ENCODE results near the gene SCRT2. TPM values are rescaled to one million over a fixed set of nuclear protein-coding genes. Genes with fewer than 3 reads are reported as not detected.

The SCRT2 gene
- total and polyA plus RNA-seq, 4 donors, result not detected

DNA sequence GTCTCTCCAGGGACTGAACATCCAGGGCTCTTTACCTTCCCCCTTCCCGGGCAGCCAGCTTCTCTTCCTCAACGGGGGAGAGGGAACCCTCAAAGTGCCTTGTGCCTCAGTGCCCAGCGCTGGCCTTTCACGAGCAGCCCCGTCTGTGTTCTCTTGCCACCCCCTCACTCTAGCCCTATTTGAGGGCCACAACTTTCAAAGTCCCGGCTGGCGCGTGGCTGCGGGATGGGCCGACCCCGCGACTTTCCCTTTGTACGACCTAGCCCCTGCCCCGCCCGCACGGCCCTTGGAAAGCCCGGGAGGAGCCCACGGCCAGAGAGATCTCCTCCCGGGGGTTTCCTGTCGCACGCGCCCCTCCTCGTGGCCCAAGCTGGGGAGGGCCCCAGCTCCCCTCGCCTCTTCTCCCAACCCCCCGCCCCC, 559 bp downstream of the SCRT2 start:
- no peak overlapping the region for H3K4me3 ChIP-seq
- WGBS, 2 donors, result 5 to 10% methylated on average over 19 to 25 of the region's 25 CpGs
- peaks cover 0 to 3% (median 0%) of the 10 kb centered on the region in 4 donors for H3K9me3 ChIP-seq (ENCODE audit: control insufficient read depth in 4 of 4, insufficient read depth in 3 of 4, low read length in 3 of 4)
- ATAC-seq (ENCODE audit: insufficient read depth, low FRiP score) (no peak), DNase-seq (no peak)
- no peak overlapping the region for H3K27ac ChIP-seq (ENCODE audit: low read depth in 1 of 2, low read length in 1 of 2)
- TF ChIP-seq, protein P1, sequence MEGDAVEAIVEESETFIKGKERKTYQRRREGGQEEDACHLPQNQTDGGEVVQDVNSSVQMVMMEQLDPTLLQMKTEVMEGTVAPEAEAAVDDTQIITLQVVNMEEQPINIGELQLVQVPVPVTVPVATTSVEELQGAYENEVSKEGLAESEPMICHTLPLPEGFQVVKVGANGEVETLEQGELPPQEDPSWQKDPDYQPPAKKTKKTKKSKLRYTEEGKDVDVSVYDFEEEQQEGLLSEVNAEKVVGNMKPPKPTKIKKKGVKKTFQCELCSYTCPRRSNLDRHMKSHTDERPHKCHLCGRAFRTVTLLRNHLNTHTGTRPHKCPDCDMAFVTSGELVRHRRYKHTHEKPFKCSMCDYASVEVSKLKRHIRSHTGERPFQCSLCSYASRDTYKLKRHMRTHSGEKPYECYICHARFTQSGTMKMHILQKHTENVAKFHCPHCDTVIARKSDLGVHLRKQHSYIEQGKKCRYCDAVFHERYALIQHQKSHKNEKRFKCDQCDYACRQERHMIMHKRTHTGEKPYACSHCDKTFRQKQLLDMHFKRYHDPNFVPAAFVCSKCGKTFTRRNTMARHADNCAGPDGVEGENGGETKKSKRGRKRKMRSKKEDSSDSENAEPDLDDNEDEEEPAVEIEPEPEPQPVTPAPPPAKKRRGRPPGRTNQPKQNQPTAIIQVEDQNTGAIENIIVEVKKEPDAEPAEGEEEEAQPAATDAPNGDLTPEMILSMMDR (IDR thresholded peaks at IDR 0.05; ENCODE audit: control extremely low read depth, extremely low read depth), result no peak
- no peak overlapping the region for H3K9ac ChIP-seq (ENCODE audit: insufficient read depth in 1 of 2, low read length in 2 of 2)
- H3K4me1 ChIP-seq (ENCODE audit: control insufficient read depth in 5 of 5, insufficient read depth in 5 of 5, low read length in 5 of 5), result peaks cover 3 to 16% (median 8%) of the 10 kb centered on the region in 5 donors
- peaks cover 0 to 35% (median 25%) of the 10 kb centered on the region in 3 donors for H3K27me3 ChIP-seq (ENCODE audit: control insufficient read depth in 3 of 3, insufficient read depth in 3 of 3, low read length in 2 of 3)
- no peaks in the 10 kb centered on the region for H3K36me3 ChIP-seq (ENCODE audit: control insufficient read depth in 4 of 4, insufficient read depth in 4 of 4, low read length in 4 of 4)

DNA sequence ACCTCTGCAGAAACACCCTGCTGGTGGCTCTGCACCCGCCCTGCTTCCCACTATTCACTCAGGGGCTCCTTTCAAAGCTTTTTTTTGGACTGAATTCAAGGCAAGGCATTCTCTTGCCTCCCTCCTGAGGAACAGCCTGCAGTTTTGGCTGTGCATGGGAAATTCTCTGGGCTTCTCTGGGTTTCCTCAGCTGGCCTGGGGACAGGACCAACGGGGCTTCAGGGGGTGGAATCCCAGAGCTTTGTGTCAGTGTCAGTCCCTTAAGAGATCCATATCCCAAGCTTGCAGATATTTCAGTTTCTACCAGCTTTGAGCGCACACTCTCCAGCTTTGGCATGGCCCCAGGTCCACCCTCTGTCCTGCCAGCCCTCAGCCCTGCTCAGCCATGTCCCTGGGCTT, 2.0 kb downstream of the SCRT2 start:
- WGBS, 2 donors, result 53 to 59% methylated on average over 3 of the region's 3 CpGs
- no peak overlapping the region for H3K9ac ChIP-seq (ENCODE audit: insufficient read depth in 1 of 2, low read length in 2 of 2)
- peaks cover 0 to 3% (median 0%) of the 10 kb centered on the region in 4 donors for H3K9me3 ChIP-seq (ENCODE audit: control insufficient read depth in 4 of 4, insufficient read depth in 3 of 4, low read length in 3 of 4)
- ATAC-seq (ENCODE audit: insufficient read depth, low FRiP score), result no peak
- DNase-seq, result no peak
- peaks cover 0 to 31% (median 25%) of the 10 kb centered on the region in 3 donors for H3K27me3 ChIP-seq (ENCODE audit: control insufficient read depth in 3 of 3, insufficient read depth in 3 of 3, low read length in 2 of 3)
- no peak overlapping the region for H3K4me3 ChIP-seq
- H3K27ac ChIP-seq (ENCODE audit: low read depth in 1 of 2, low read length in 1 of 2), result no peak overlapping the region
- H3K36me3 ChIP-seq (ENCODE audit: control insufficient read depth in 4 of 4, insufficient read depth in 4 of 4, low read length in 4 of 4), result no peaks in the 10 kb centered on the region
- H3K4me1 ChIP-seq (ENCODE audit: control insufficient read depth in 5 of 5, insufficient read depth in 5 of 5, low read length in 5 of 5), result peaks cover 3 to 16% (median 8%) of the 10 kb centered on the region in 5 donors
- TF ChIP-seq, protein P1 (IDR thresholded peaks at IDR 0.05; ENCODE audit: control extremely low read depth, extremely low read depth), result no peak

DNA sequence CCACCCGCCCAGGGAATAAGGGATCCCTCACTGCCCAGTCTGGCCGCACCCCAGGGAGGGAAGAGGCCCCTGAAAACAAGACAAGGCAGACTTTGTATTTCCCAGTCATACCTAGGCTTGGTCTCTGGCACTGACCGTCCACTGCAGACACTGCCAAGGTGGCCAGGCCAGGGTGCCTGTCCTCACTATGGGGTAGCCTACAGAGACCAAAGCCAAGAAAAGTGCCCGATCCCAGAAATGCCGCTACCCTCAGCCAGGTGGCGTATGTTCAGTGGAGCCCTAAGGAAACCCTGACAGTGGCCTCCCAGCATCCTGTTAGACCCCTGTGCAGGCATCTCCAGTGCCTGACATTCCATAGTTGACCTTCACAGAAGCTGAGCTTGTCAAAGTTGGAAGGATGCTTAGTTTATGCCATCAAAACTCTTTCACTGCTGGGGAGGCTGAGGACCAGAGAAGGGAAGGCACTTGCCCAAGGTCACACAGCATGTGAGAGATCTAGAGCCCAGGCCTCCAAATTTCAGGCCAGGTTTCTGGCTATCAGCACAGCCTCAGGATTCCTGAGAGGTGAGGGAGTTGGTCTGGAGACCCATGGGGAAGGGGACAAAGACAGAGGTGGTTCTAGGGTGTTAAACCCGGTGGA, 2.5 kb downstream of the SCRT2 start:
- TF ChIP-seq, protein P1 (IDR thresholded peaks at IDR 0.05; ENCODE audit: control extremely low read depth, extremely low read depth), result no peak
- Histone ChIP-seq H3K9ac (ENCODE audit: insufficient read depth in 1 of 2, low read length in 2 of 2) (no peak overlapping the region), H3K27me3 (ENCODE audit: control insufficient read depth in 3 of 3, insufficient read depth in 3 of 3, low read length in 2 of 3) (peaks cover 0 to 33% (median 24%) of the 10 kb centered on the region in 3 donors), H3K27ac (ENCODE audit: low read depth in 1 of 2, low read length in 1 of 2) (no peak overlapping the region), H3K9me3 (ENCODE audit: control insufficient read depth in 4 of 4, insufficient read depth in 3 of 4, low read length in 3 of 4) (peaks cover 0 to 3% (median 0%) of the 10 kb centered on the region in 4 donors), H3K4me1 (ENCODE audit: control insufficient read depth in 5 of 5, insufficient read depth in 5 of 5, low read length in 5 of 5) (peaks cover 3 to 16% (median 8%) of the 10 kb centered on the region in 5 donors), H3K36me3 (ENCODE audit: control insufficient read depth in 4 of 4, insufficient read depth in 4 of 4, low read length in 4 of 4) (no peaks in the 10 kb centered on the region), H3K4me3 (no peak overlapping the region)
- 25 to 28% methylated on average over 7 of the region's 7 CpGs for WGBS, 2 donors
- ATAC-seq (ENCODE audit: insufficient read depth, low FRiP score) (no peak), DNase-seq (no peak)

All from lung (tissue), 12 donors.